Psoas muscle (tissue), 8 donors: ENCODE measurements around the gene KDM5C. TPM values are rescaled to one million over a fixed set of nuclear protein-coding genes. Genes with fewer than 3 reads are reported as not detected.

Source experiments
- ATAC-seq, 4 donors: fragments of 200-7000 bp; cut with Tn5 transposase; one replicate each; pipeline ENCODE4 v1.9.1; 2020; ENCODE audit warnings: moderate library complexity in 3 of 4, mild to moderate bottlenecking in 2 of 4
- DNase-seq, 2 donors: peaks; one replicate each; pipeline ENCODE4 v3.0.0-alpha.2; 2020
- H3K27ac ChIP-seq: fragments of 200-600 bp; one replicate; pipeline ENCODE4 v1.8.0; 2022
- H3K27me3 ChIP-seq, 3 donors: fragments of 200-600 bp in 1 of 3; one replicate each; pipeline versions ENCODE4 v1.6.1 to v1.8.0; 2013 to 2022; ENCODE audit warnings: low read length in 2 of 3, mild to moderate bottlenecking in 2 of 3, moderate library complexity in 1 of 3; ENCODE audit not compliant: insufficient read depth in 3 of 3
- H3K36me3 ChIP-seq, 2 donors: fragments of 200-600 bp in 1 of 2; one replicate each; pipeline versions ENCODE4 v1.6.1 to v1.8.0; 2013 to 2022; ENCODE audit warnings: low read depth in 1 of 2, mild to moderate bottlenecking in 1 of 2, moderate library complexity in 1 of 2; ENCODE audit not compliant: insufficient read depth in 1 of 2
- H3K4me1 ChIP-seq: fragments of 200-600 bp; one replicate; pipeline ENCODE4 v1.8.0; 2022
- H3K4me3 ChIP-seq: fragments of 200-600 bp; one replicate; pipeline ENCODE4 v1.8.0; 2022; ENCODE audit warnings: mild to moderate bottlenecking
- H3K9me3 ChIP-seq: fragments of 200-600 bp; one replicate; pipeline ENCODE4 v1.8.0; 2022
- WGBS, 3 donors: extraction: QIAGEN DNeasy Blood & Tissue Kit; methylation state at CpG; one replicate each; pipeline versions ENCODE4 v1.1.6 to v1.1.7; 2013; 5-methylcytosine and 5-hydroxymethylcytosine counted together
- intact Hi-C, 2 donors: fragments of 100-400 bp; cut with DNase I; formaldehyde crosslinking; loops; one replicate each; pipeline versions ENCODE4 v1.11.0 to v1.14.2; 2022
- polyA plus RNA-seq, 3 donors: library from polyadenylated mRNA; stranded (reverse); fragments of 200-250 nt; gene quantifications; one replicate each; pipeline ENCODE4 v1.2.3, GENCODE V29; 2013
- total RNA-seq, 4 donors: library from RNA; stranded (reverse); fragmentation: NEBNext Ultra II Directional in 2 of 4; extraction: Animal tissue kit (Norgen Biotek cat#: 25700) in 2 of 4; gene quantifications; one replicate each; pipeline versions ENCODE4 v1.2.1 to v1.2.4, GENCODE V29; 2021 to 2023
- TF ChIP-seq, protein P1 (sequence below): fragments of 200-600 bp; IDR thresholded peaks from one replicate; pipeline ENCODE4 v1.8.0; 2022; ENCODE audit warnings: antibody characterized with exemption
- donor health status: healthy with polysubstance abuse.
- donor health status: DM: no; HTN: no; CAD: no; lungs with moderate emphysema.
- donor health status: Bipolar disorder and iron deficiency.
- donor health status: healthy.
- donor health status: DM: yes; HTN: yes; CAD: no.
- donor health status: DM: no; HTN: no; CAD: no.
- donor health status: DM: no; HTN: no; CAD: no.
- donor health status: DM: yes; HTN: yes; CAD: no.

Gene KDM5C
- total and polyA plus RNA-seq, 7 donors = 22.4 to 119 (median 62.2) TPM

DNA sequence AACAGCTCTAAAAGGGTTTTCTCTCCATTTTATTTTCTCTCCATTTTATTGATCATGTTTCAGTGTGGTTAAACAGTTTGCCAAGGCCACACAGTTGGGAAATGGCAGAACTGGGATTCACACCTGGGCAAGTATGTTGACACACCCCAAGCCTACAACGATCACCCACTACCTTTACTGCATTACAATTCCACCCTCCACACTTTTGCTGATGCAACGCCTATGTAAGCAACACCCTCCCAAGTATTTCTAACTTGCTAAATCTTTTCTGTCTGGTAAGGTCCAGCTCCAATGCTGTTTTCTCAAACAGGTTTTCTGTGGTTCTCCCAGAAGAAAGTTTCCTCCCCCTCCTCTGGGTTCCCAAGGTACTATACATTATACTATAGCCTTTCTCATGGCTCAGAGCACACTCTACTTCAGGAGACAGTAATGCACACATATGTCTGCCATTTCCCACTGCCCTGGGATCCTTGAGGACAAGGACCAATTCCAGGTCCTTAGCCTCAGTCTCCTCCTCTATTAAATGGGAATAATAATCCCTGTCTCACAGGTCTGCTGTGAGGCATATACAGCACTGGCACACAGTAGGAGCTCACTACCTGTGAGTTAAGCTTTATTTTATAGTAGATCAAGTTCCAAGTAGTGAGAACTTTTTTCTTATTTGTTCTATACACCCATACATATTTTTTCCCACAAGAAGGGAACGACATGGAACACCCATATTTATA lies 28.4 kb upstream of the KDM5C start:
- Histone ChIP-seq H3K27me3 (peaks cover 0 to 19% (median 0%) of the 10 kb centered on the region in 3 donors), H3K27ac (no peak overlapping the region), H3K36me3 (no peaks in the 10 kb centered on the region), H3K4me3 (no peak overlapping the region), H3K4me1 (no peaks in the 10 kb centered on the region), H3K9me3 (no peaks in the 10 kb centered on the region)
- intact Hi-C loops = no loop called here
- no peak for ATAC-seq
- no peak for DNase-seq
- TF ChIP-seq, protein P1, sequence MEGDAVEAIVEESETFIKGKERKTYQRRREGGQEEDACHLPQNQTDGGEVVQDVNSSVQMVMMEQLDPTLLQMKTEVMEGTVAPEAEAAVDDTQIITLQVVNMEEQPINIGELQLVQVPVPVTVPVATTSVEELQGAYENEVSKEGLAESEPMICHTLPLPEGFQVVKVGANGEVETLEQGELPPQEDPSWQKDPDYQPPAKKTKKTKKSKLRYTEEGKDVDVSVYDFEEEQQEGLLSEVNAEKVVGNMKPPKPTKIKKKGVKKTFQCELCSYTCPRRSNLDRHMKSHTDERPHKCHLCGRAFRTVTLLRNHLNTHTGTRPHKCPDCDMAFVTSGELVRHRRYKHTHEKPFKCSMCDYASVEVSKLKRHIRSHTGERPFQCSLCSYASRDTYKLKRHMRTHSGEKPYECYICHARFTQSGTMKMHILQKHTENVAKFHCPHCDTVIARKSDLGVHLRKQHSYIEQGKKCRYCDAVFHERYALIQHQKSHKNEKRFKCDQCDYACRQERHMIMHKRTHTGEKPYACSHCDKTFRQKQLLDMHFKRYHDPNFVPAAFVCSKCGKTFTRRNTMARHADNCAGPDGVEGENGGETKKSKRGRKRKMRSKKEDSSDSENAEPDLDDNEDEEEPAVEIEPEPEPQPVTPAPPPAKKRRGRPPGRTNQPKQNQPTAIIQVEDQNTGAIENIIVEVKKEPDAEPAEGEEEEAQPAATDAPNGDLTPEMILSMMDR = no peak
- WGBS, 3 donors = 84 to 94% (median 91%) methylated on average over 3 of the region's 3 CpGs

DNA sequence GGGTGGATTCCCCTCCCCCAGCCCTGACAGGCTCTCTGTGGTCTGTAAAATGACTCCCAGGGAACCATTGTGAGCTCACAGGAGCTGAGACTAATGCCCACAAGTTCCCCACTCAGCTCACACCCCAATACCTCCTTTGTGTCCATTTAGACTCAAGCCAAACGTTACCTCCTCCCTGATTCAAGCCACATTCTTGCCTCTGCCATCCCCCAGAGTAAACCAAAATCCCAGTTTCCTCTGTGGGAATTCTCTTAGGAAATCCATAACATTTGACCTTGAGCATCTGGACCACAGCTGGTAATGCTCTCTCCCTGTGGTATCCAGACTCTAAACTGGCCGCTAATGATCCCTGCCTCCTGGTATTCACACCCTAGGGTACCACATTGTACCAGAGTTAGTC lies 26.3 kb upstream of the KDM5C start:
- H3K27ac ChIP-seq = no peak overlapping the region
- TF ChIP-seq, protein P1 = no peak
- intact Hi-C loops = no loop called here
- no peaks in the 10 kb centered on the region for H3K4me1 ChIP-seq
- H3K9me3 ChIP-seq = no peaks in the 10 kb centered on the region
- ATAC-seq (no peak), DNase-seq (no peak)
- no peaks in the 10 kb centered on the region for H3K36me3 ChIP-seq
- H3K27me3 ChIP-seq = peaks cover 0 to 18% (median 0%) of the 10 kb centered on the region in 3 donors
- H3K4me3 ChIP-seq = no peak overlapping the region
- WGBS, 3 donors = 59 to 70% (median 62%) methylated on average over 2 of the region's 2 CpGs

DNA sequence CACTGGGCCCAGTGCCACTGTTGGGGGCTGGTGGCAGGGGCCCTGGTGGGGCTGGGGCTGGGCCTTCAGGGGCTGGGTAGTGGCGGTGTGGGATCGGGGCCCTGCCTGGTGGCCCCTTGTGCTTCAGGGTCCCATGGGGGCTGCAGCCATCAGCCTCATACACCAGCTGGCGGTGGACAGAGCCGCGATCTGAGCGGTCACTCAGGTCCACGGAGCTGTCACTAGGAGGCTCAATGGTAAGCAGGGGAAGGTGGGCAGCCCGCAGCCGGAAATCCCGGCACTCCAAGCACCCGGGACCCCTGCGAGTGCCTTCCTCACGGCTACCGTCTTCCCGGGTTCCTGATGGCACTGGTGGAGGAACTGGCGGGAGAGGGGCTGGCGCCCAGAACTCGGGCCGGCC lies 25.5 kb upstream of the KDM5C start:
- Histone ChIP-seq H3K27ac (no peak overlapping the region), H3K4me1 (no peaks in the 10 kb centered on the region), H3K27me3 (peaks cover 0 to 18% (median 0%) of the 10 kb centered on the region in 3 donors), H3K9me3 (no peaks in the 10 kb centered on the region), H3K36me3 (no peaks in the 10 kb centered on the region), H3K4me3 (no peak overlapping the region)
- 90 to 93% (median 91%) methylated on average over 8 to 19 of the region's 19 CpGs for WGBS, 3 donors
- intact Hi-C loops = no loop called here
- ATAC-seq (no peak), DNase-seq (no peak)
- TF ChIP-seq, protein P1 = no peak

DNA sequence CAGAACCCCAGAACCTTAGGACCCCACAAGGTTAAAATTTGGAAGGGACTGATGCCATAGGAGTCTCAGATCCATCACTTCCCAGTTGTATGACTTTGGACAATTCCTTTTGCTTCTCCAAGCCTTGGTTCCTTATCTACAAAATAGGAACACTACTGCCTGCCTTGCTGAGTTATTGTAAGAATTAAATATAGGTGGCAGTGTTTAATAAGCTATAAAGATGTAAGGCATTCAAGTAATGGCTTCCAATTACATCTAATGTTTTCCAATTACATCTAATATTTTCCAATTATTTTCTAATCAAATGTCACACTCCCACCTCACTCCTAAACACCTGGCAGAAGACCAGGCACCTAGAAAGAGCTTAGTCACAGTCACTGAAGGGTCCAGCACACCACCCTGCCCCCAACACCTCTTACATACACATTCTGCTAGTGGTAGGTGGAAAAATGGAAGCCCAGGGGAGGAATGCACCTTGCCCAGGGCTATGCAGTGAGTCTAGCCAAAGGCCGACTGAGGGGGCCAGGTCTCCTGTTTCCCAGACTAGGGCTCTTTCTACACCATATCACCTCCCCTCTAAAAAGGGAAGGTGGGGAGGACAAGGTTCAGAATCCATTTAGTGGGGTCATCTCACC lies 24.5 kb upstream of the KDM5C start:
- intact Hi-C loops = no loop called here
- TF ChIP-seq, protein P1 = no peak
- H3K36me3 ChIP-seq = no peaks in the 10 kb centered on the region
- no peaks in the 10 kb centered on the region for H3K4me1 ChIP-seq
- DNase-seq = no peak
- WGBS, 3 donors = 88 to 100% (median 89%) methylated on average over 1 of the region's 1 CpG
- H3K27me3 ChIP-seq = peaks cover 0 to 17% (median 0%) of the 10 kb centered on the region in 3 donors
- H3K9me3 ChIP-seq = no peaks in the 10 kb centered on the region
- no peak for ATAC-seq
- no peak overlapping the region for H3K27ac ChIP-seq
- no peak overlapping the region for H3K4me3 ChIP-seq
